B cell (primary cell): Measurements from ENCODE around the gene SLC6A18.

Source experiments
- CTCF ChIP-seq: fragments of 200-600 bp; IDR thresholded peaks from one replicate; pipeline ENCODE4 v1.8.0; 2022; ENCODE audit warnings: antibody characterized with exemption, mild to moderate bottlenecking
- EZH2 ChIP-seq: IDR thresholded peaks from 2 replicates; pipeline ENCODE4 v1.6.1; 2012; ENCODE audit warnings: borderline replicate concordance, low read depth, mild to moderate bottlenecking, moderate library complexity, low read length; ENCODE audit not compliant: insufficient read depth, poor library complexity, severe bottlenecking

- TF ChIP-seq EZH2 = no peak
- TF ChIP-seq CTCF = no peak
These were observed 29.3 kb upstream of the SLC6A18 start for GRCh38 chr5:1195916-1196315.
